NCI-H2171 (cell line): Measurements from ENCODE around the gene NLRP7.
"Not testable (repeated sequence)": the region's sequence is repeated elsewhere in the genome, so short reads cannot be mapped to it uniquely, and the experiment has no call there.

Experiments
- DNase-seq: peaks from one replicate; lab custom pipeline; 2025; lab: John Stamatoyannopoulos, UW

NLRP7 gene

GRCh38 chr19:54947381-54947780, at the start of gene NLRP7:
TSS of gene NLRP7 (minus strand) at chr19:54947530.
- no peak for DNase-seq

GRCh38 chr19:54995561-54995960, 48.2 kb upstream of the NLRP7 start:
- no peak for DNase-seq

GRCh38 chr19:54989531-54989930, 42.2 kb upstream of the NLRP7 start:
- not testable (repeated sequence) for DNase-seq

GRCh38 chr19:54982562-54982961, 35.2 kb upstream of the NLRP7 start:
- not testable (repeated sequence) for DNase-seq

DNA sequence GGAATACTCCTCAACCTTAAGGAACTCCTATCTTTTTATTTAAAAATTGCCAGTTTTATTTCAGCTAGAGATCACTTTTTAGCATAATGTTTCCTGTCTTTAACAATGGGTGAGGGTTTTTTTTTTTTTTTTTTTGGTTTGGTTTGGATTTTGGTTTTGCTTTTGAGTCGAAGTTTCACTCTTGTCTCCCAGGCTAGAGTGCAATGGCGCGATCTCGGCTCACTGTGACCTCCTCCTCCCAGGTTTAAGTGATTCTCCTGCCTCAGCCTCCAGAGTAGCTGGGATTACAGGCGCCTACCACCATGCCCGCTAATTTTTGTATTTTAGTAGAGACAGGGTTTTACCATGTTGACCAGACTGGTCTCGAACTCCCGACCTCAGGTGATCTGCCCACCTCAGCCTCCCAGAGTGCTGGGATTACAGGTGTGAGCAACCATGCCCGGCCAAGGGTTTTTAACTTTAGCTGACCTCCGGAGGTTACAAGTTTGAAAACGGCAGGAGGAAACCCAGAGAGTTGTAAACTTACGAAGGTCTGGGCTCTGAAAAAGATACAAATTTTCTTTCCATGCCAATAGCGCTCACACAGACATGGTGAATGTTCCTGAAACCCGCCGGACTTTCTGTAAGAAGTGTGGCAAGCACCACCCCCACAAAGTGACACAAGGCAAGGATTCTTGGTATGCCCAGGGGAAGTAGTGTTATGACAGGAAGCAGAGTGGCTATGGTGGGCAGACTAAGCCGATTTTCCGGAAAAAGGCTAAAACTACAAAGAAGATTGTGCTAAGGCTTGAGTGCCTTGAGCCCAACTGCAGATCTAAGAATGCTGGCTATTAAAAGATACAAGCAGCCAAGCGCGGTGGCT, 26.1 kb upstream of the NLRP7 start:
- DNase-seq: not testable (repeated sequence)

DNA sequence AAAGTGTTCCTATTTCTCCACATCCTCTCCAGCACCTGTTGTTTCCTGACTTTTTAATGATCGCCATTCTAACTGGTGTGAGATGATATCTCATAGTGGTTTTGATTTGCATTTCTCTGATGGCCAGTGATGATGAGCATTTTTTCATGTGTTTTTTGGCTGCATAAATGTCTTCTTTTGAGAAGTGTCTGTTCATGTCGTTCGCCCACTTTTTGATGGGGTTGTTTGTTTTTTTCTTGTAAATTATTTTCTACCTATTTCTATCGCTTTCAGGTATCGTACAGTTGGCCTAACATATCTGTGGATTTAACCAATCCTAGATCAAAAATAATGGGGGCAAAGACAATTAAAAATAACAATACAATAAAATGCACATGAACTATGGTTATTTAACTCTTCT, 24.1 kb upstream of the NLRP7 start:
- not testable (repeated sequence) for DNase-seq

GRCh38 chr19:54969647-54970046, 22.3 kb upstream of the NLRP7 start:
- DNase-seq: no peak

- DNase-seq: no peak
Measured at GRCh38 chr19:54967611-54968010, 20.3 kb upstream of the NLRP7 start.

GRCh38 chr19:54965055-54965454, 17.7 kb upstream of the NLRP7 start:
- DNase-seq: peak; percentile 8

- no peak for DNase-seq
Measured at GRCh38 chr19:54959840-54960239, 12.5 kb upstream of the NLRP7 start.

DNA sequence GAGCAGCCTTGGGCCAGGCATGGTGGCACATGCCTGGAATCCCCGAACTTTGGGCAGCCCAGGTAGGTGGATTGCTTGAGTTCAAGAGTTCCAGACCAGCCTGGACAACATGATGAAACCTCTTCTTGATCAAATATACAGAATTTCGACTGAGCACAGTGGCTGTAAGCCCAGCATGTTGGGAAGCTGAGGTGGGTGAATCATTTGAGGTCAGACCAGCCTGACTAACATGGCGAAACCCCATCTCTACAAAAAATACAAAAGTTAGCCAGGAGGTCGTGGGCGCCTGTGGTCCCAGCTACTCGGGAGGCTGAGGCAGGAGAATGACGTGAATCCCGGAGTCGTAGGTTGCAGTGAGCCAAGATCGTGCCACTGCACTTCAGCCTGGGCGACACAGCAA, 8.0 kb upstream of the NLRP7 start:
- DNase-seq: no peak

DNA sequence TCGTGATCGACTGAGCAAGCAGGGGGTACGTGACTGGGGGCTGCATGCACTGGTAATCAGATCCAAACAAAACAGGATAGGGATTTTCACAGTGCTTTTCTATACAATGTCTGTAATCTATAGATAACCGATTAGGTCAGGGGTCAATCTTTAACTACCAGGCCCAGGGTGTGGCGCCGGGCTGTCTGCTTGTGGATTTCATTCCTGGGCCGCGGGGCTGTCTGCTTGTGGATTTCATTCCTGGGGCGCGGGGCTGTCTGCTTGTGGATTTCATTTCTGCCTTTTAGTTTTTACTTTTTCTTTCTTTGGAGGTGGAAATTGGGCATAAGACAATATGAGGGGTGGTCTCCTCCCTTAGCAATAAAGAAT, 6.0 kb upstream of the NLRP7 start:
- not testable (repeated sequence) for DNase-seq

DNA sequence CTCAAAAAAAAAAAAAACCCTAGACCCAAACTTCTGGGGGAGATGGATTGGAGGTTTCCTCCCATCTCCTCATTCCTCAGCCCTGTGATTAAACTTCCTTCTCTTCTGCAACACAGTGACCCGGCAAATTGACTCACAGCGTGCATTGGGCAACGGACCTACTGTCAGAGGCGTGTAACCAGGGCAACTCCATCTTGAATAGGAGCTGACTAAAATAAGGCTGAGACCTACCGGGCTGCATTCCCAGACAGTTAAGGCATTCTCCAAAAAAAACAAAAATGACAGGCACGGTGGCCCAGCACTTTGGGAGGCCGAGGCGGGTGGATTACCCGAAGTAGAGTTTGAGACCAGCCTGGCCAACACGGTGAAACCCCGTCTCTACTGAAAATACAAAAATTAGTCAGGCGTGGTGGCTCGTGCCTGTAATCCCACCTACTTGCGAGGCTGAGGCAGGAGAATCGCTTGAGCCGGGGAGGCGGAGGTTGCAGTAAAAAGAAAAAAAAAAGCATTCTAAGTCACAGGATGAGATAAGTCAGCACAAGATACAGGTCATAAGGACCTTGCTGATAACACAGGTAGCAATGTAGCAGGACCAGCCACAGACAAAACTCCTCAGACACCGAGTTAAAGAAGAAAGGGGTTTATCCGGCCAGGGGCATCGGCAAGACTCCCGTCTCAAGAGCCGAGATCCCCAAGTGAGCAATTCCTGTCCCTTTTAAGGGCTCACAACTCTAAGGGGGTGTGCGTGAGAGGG, 5.4 kb upstream of the NLRP7 start:
- no peak for DNase-seq

GRCh38 chr19:54950580-54950979, 3.2 kb upstream of the NLRP7 start:
- DNase-seq: not testable (repeated sequence)

- DNase-seq: no peak
Measured at GRCh38 chr19:54949412-54949811, 2.1 kb upstream of the NLRP7 start.

GRCh38 chr19:54943772-54944361, 3.5 kb downstream of the NLRP7 start:
- DNase-seq: not testable (repeated sequence)

DNA sequence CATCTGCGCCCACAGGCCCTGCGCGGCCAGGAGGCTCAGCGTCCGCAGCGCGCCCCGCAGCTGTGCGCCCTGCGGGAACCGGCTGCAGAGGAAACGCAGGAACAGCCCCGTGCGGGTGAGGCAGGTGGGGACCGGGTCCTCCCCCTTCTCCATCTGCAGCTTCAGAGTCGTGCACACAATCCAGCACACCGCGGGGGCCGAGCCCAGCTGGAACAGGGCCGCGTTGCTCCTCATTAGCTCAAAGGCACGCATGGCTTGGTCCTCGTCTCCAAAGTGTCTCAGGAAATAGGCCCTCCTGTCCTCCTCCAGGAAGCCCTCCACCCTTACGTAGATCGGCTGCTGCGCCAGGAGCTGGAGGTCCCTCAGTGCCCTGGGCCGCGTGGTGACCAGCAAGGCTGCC, 7.8 kb downstream of the NLRP7 start:
- DNase-seq: not testable (repeated sequence)

DNA sequence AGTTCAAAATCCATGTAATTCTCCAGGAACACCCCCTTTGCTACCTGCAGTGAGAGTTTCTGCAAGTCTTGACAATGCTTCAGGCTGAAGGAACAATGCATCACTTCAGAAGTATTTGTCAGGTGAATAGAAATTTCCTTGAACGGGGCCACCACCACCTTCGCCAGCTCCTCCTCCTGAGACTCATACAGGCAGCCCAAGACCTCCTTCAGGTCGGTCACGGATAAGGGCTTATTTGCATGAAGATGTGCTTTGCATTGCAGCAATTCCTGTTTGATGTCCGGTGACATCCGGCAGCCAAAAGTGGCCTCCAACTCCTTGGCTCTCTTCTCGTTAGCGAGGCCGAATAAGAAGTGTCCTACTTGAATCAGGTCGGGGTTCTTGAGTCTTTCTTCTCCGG, 8.4 kb downstream of the NLRP7 start:
- DNase-seq: no peak

- no peak for DNase-seq
Measured at GRCh38 chr19:54937926-54938325, 9.4 kb downstream of the NLRP7 start.

GRCh38 chr19:54928299-54928698, 19.0 kb downstream of the NLRP7 start:
- no peak for DNase-seq

GRCh38 chr19:54923276-54923675, 24.1 kb downstream of the NLRP7 start:
- DNase-seq: no peak

GRCh38 chr19:54921082-54921481, 26.2 kb downstream of the NLRP7 start:
- no peak for DNase-seq
